GM18858 (cell line): ENCODE data around the gene ZNF777.
"Not testable (repeated sequence)": the region's sequence is repeated elsewhere in the genome, so short reads cannot be mapped to it uniquely, and the experiment has no call there.

ENCODE experiments used
- ATAC-seq: cut with Tn5 transposase; IDR thresholded peaks from one replicate; pipeline ENCODE4 v1.9.1; 2021; ENCODE audit not compliant: unreplicated experiment

ZNF777 gene

GRCh38 chr7:149455175-149455950 is 5.5 kb downstream of the ZNF777 start:
- ATAC-seq: no peak

GRCh38 chr7:149454750-149455149 is 6.1 kb downstream of the ZNF777 start:
- ATAC-seq: no peak

GRCh38 chr7:149454006-149454405 is 6.9 kb downstream of the ZNF777 start:
- no peak for ATAC-seq

GRCh38 chr7:149450821-149451220 is 10.0 kb downstream of the ZNF777 start:
- no peak for ATAC-seq

GRCh38 chr7:149449897-149450296 is 11.0 kb downstream of the ZNF777 start:
- no peak for ATAC-seq

GRCh38 chr7:149448961-149449360 is 11.9 kb downstream of the ZNF777 start:
- no peak for ATAC-seq

GRCh38 chr7:149446026-149446425 is 14.8 kb downstream of the ZNF777 start:
- ATAC-seq: not testable (repeated sequence)

- ATAC-seq: no peak
Observed at GRCh38 chr7:149444287-149444686, 16.6 kb downstream of the ZNF777 start.

GRCh38 chr7:149443523-149443922 is 17.3 kb downstream of the ZNF777 start:
- no peak for ATAC-seq

- ATAC-seq: no peak
Observed at GRCh38 chr7:149442924-149443323, 17.9 kb downstream of the ZNF777 start.

GRCh38 chr7:149440222-149440621 is 20.6 kb downstream of the ZNF777 start:
- ATAC-seq: no peak

GRCh38 chr7:149436358-149436757 is 24.5 kb downstream of the ZNF777 start:
- no peak for ATAC-seq

GRCh38 chr7:149433124-149433523 is 27.7 kb downstream of the ZNF777 start:
- no peak for ATAC-seq

GRCh38 chr7:149432121-149432691 is 28.7 kb downstream of the ZNF777 start:
- no peak for ATAC-seq

GRCh38 chr7:149431486-149432120 is 29.3 kb downstream of the ZNF777 start:
- no peak for ATAC-seq

- ATAC-seq: no peak
Observed at GRCh38 chr7:149430192-149430591, 30.7 kb downstream of the ZNF777 start.

- no peak for ATAC-seq
Observed at GRCh38 chr7:149427893-149428292, 33.0 kb downstream of the ZNF777 start.

GRCh38 chr7:149427096-149427680 is 33.7 kb downstream of the ZNF777 start:
- no peak for ATAC-seq

GRCh38 chr7:149423449-149424110 is 37.3 kb downstream of the ZNF777 start:
- ATAC-seq: no peak

GRCh38 chr7:149422914-149423301 is 38.0 kb downstream of the ZNF777 start:
- ATAC-seq: no peak

GRCh38 chr7:149422162-149422913 is 38.5 kb downstream of the ZNF777 start:
- ATAC-seq: peak; percentile 88
